H9 (cell line): ENCODE results near the gene CDYL2. TPM values are rescaled to one million over a fixed set of nuclear protein-coding genes. Genes with fewer than 3 reads are reported as not detected.

ENCODE experiments used
- DNase-seq: peaks from one replicate; pipeline ENCODE4 v3.0.0-alpha.2; 2017
- H2AFZ ChIP-seq: one replicate; pipeline ENCODE4 v1.6.1; 2013; ENCODE audit warnings: mild to moderate bottlenecking, low read length, control low read depth, moderate library complexity
- H2AK5ac ChIP-seq: 2 replicates; pipeline ENCODE4 v1.6.1; 2013; ENCODE audit warnings: low read length, control low read depth, mixed read lengths; ENCODE audit not compliant: insufficient read length
- H2BK120ac ChIP-seq: one replicate; pipeline ENCODE4 v1.6.1; 2013; ENCODE audit warnings: low read depth, mild to moderate bottlenecking, low read length, control low read depth, inconsistent platforms; ENCODE audit not compliant: poor library complexity, severe bottlenecking
- H2BK12ac ChIP-seq: 2 replicates; pipeline ENCODE4 v1.6.1; 2013; ENCODE audit warnings: low read length, control low read depth, mixed read lengths, low read depth; ENCODE audit not compliant: insufficient read length
- H2BK15ac ChIP-seq: 2 replicates; pipeline ENCODE4 v1.6.1; 2013; ENCODE audit warnings: low read depth, low read length, control low read depth
- H2BK20ac ChIP-seq: one replicate; pipeline ENCODE4 v1.6.1; 2013; ENCODE audit warnings: low read depth, mild to moderate bottlenecking, low read length, control low read depth, inconsistent platforms; ENCODE audit not compliant: poor library complexity, severe bottlenecking
- H2BK5ac ChIP-seq: 2 replicates; pipeline ENCODE4 v1.6.1; 2013; ENCODE audit warnings: low read length, control low read depth, mixed read lengths; ENCODE audit not compliant: insufficient read length
- H3K14ac ChIP-seq: 2 replicates; pipeline ENCODE4 v1.6.1; 2013; ENCODE audit warnings: low read length, control low read depth; ENCODE audit not compliant: insufficient read depth
- H3K18ac ChIP-seq: 2 replicates; pipeline ENCODE4 v1.6.1; 2013; ENCODE audit warnings: low read depth, mild to moderate bottlenecking, mixed read lengths, low read length, control low read depth; ENCODE audit not compliant: insufficient read length
- H3K23ac ChIP-seq: 2 replicates; pipeline ENCODE4 v1.6.1; 2013; ENCODE audit warnings: low read length, control low read depth, mixed read lengths, low read depth; ENCODE audit not compliant: insufficient read length
- H3K23me2 ChIP-seq: 2 replicates; pipeline ENCODE4 v1.6.1; 2013; ENCODE audit warnings: low read depth, mild to moderate bottlenecking, mixed read lengths, low read length, control low read depth; ENCODE audit not compliant: insufficient read length, poor library complexity, severe bottlenecking
- H3K27ac ChIP-seq: 2 replicates; pipeline ENCODE4 v1.5.1; 2013; ENCODE audit warnings: low read length, control low read depth, mixed read lengths, low read depth; ENCODE audit not compliant: insufficient read length
- H3K27me3 ChIP-seq: 2 replicates; pipeline ENCODE4 v1.6.1; 2013; ENCODE audit warnings: low read length, control low read depth, inconsistent platforms; ENCODE audit not compliant: insufficient read depth
- H3K4ac ChIP-seq: 2 replicates; pipeline ENCODE4 v1.6.1; 2013; ENCODE audit warnings: low read depth, mild to moderate bottlenecking, control low read depth, inconsistent platforms, low read length, moderate library complexity
- H3K4me1 ChIP-seq: 2 replicates; pipeline ENCODE4 v1.6.1; 2013; ENCODE audit warnings: low read length, control low read depth, inconsistent platforms; ENCODE audit not compliant: insufficient read depth
- H3K4me2 ChIP-seq: 2 replicates; pipeline ENCODE4 v1.6.1; 2013; ENCODE audit warnings: low read length, control low read depth, mixed read lengths; ENCODE audit not compliant: insufficient read length, insufficient read depth
- H3K56ac ChIP-seq: 2 replicates; pipeline ENCODE4 v1.6.1; 2013; ENCODE audit warnings: low read depth, mild to moderate bottlenecking, mixed read lengths, low read length, control low read depth; ENCODE audit not compliant: insufficient read length
- H3K79me1 ChIP-seq: 2 replicates; pipeline ENCODE4 v1.6.1; 2013; ENCODE audit warnings: low read depth, mild to moderate bottlenecking, moderate library complexity, low read length, control low read depth, inconsistent platforms; ENCODE audit not compliant: insufficient read depth, poor library complexity, severe bottlenecking
- H3K79me2 ChIP-seq: 2 replicates; pipeline ENCODE4 v1.6.1; 2013; ENCODE audit warnings: low read length, control low read depth, inconsistent platforms; ENCODE audit not compliant: insufficient read depth
- H3K9ac ChIP-seq: 2 replicates; pipeline ENCODE4 v1.6.1; 2013; ENCODE audit warnings: low read length, control low read depth, mixed read lengths; ENCODE audit not compliant: insufficient read length; ENCODE audit errors: extremely low read depth
- H3K9me3 ChIP-seq: one replicate; pipeline ENCODE4 v1.6.1; 2013; ENCODE audit warnings: low read depth, low read length, inconsistent platforms; ENCODE audit not compliant: control insufficient read depth
- H3T11ph ChIP-seq: one replicate; pipeline ENCODE4 v1.6.1; 2013; ENCODE audit warnings: mild to moderate bottlenecking, low read length, control low read depth, inconsistent platforms
- H4K20me1 ChIP-seq: one replicate; pipeline ENCODE4 v1.6.1; 2013; ENCODE audit not compliant: control insufficient read depth, insufficient read length, insufficient read depth
- H4K5ac ChIP-seq: 2 replicates; pipeline ENCODE4 v1.6.1; 2013; ENCODE audit warnings: low read depth, mild to moderate bottlenecking, mixed read lengths, low read length, control low read depth; ENCODE audit not compliant: insufficient read length
- H4K8ac ChIP-seq: replicated peaks from 2 replicates; pipeline ENCODE4 v1.6.1; 2013; ENCODE audit warnings: low read length, control low read depth, mixed read lengths, low read depth; ENCODE audit not compliant: insufficient read length
- H4K91ac ChIP-seq: 2 replicates; pipeline ENCODE4 v1.6.1; 2013; ENCODE audit warnings: low read depth, mild to moderate bottlenecking, moderate library complexity, mixed read lengths, low read length, control low read depth; ENCODE audit not compliant: insufficient read length
- H3K27ac Mint-ChIP-seq, 3 experiments: 2 replicates in 2 of 3; 3 replicates in 1 of 3; pipeline ENCODE4 v1.8.0; 2020 to 2021; ENCODE audit warnings: mixed read lengths in 3 of 3, mild to moderate bottlenecking in 1 of 3, moderate library complexity in 1 of 3
- H3K27me3 Mint-ChIP-seq: 2 replicates; pipeline ENCODE4 v1.8.0; 2021; ENCODE audit warnings: low read depth, mild to moderate bottlenecking, moderate library complexity, mixed read lengths
- H3K36me3 Mint-ChIP-seq, 3 experiments: 2 replicates in 2 of 3; 3 replicates in 1 of 3; pipeline ENCODE4 v1.8.0; 2020 to 2021; ENCODE audit warnings: low read depth in 3 of 3, mixed read lengths in 3 of 3; ENCODE audit not compliant: insufficient read depth in 1 of 3
- H3K4me1 Mint-ChIP-seq, 2 experiments: 2 replicates each; pipeline ENCODE4 v1.8.0; 2020; ENCODE audit warnings: mixed read lengths in 2 of 2
- H3K4me3 Mint-ChIP-seq, 2 experiments: 2 replicates in 1 of 2; 3 replicates in 1 of 2; pipeline ENCODE4 v1.8.0; 2020 to 2021; ENCODE audit warnings: mild to moderate bottlenecking in 2 of 2, mixed read lengths in 2 of 2, moderate library complexity in 1 of 2
- H3K9me3 Mint-ChIP-seq, 2 experiments: 2 replicates in 1 of 2; 3 replicates in 1 of 2; pipeline ENCODE4 v1.8.0; 2020; ENCODE audit warnings: mild to moderate bottlenecking in 2 of 2, mixed read lengths in 2 of 2, moderate library complexity in 1 of 2
- total RNA-seq: library from RNA; stranded (reverse); gene quantifications from 2 replicates; pipeline ENCODE4 v1.2.1, GENCODE V29; 2021
- TF ChIP-seq, protein P1 (sequence below): fragments of 200-600 bp; sonication (generic); conservative IDR thresholded peaks from 3 replicates; pipeline ENCODE4 v1.8.0; 2021; ENCODE audit warnings: antibody characterized with exemption, mild to moderate bottlenecking

CDYL2 gene
- total RNA-seq, 1 experiment from 2014 or later: 4.2 TPM

GRCh38 chr16:80594756-80595155 is 209.6 kb downstream of the CDYL2 start:
- Histone ChIP-seq H4K20me1 (no peaks in the 10 kb centered on the region), H3K9me3 (no peaks in the 10 kb centered on the region), H3K79me2 (no peaks in the 10 kb centered on the region), H3K14ac (no peak overlapping the region), H3K4me2 (no peak overlapping the region), H3K79me1 (no peaks in the 10 kb centered on the region), H4K8ac (no peak overlapping the region), H2BK5ac (no peak overlapping the region), H3K56ac (no peak overlapping the region), H4K5ac (no peak overlapping the region), H2BK20ac (no peak overlapping the region), H3K4me1 (no peaks in the 10 kb centered on the region), H3K27me3 (no peaks in the 10 kb centered on the region), H3K27ac (no peak overlapping the region), H2BK15ac (no peak overlapping the region), H3K18ac (no peak overlapping the region), H3K4ac (no peak overlapping the region), H3K9ac (no peak overlapping the region), H2BK12ac (no peak overlapping the region), H2AK5ac (no peak overlapping the region), H2BK120ac (no peak overlapping the region), H3K23ac (no peak overlapping the region), H4K91ac (no peak overlapping the region), H3K23me2 (no peaks in the 10 kb centered on the region), H2AFZ (no peak overlapping the region), H3T11ph (no peak overlapping the region)
- DNase-seq: no peak
- TF ChIP-seq, protein P1, sequence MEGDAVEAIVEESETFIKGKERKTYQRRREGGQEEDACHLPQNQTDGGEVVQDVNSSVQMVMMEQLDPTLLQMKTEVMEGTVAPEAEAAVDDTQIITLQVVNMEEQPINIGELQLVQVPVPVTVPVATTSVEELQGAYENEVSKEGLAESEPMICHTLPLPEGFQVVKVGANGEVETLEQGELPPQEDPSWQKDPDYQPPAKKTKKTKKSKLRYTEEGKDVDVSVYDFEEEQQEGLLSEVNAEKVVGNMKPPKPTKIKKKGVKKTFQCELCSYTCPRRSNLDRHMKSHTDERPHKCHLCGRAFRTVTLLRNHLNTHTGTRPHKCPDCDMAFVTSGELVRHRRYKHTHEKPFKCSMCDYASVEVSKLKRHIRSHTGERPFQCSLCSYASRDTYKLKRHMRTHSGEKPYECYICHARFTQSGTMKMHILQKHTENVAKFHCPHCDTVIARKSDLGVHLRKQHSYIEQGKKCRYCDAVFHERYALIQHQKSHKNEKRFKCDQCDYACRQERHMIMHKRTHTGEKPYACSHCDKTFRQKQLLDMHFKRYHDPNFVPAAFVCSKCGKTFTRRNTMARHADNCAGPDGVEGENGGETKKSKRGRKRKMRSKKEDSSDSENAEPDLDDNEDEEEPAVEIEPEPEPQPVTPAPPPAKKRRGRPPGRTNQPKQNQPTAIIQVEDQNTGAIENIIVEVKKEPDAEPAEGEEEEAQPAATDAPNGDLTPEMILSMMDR: no peak
- Mint-ChIP-seq H3K36me3 (peaks cover 0 to 3% (median 0%) of the 10 kb centered on the region in 3 experiments; a peak in 4 of 7 replicates), H3K9me3 (peaks cover 15 to 33% of the 10 kb centered on the region in 2 experiments), H3K4me1 (no peaks in the 10 kb centered on the region), H3K4me3 (no peak overlapping the region), H3K27me3 (peaks cover 18% of the 10 kb centered on the region), H3K27ac (no peak overlapping the region)
